Osteocyte (in vitro differentiated cells): ENCODE measurements around the gene CALHM6. TPM values are rescaled to one million over a fixed set of nuclear protein-coding genes. Genes with fewer than 3 reads are reported as not detected.

Experiments
- DNase-seq: peaks from one replicate; pipeline ENCODE4 v3.0.0; 2021; ENCODE audit warnings: mixed read lengths; ENCODE audit not compliant: unreplicated experiment; ENCODE audit errors: extremely low spot score
- H3K27ac Mint-ChIP-seq: one replicate; pipeline ENCODE4 v1.8.0; 2021; ENCODE audit warnings: mild to moderate bottlenecking, mixed read lengths; ENCODE audit not compliant: unreplicated experiment
- H3K27me3 Mint-ChIP-seq: one replicate; pipeline ENCODE4 v1.8.0; 2021; ENCODE audit warnings: mixed read lengths; ENCODE audit not compliant: unreplicated experiment
- H3K36me3 Mint-ChIP-seq: one replicate; pipeline ENCODE4 v1.8.0; 2021; ENCODE audit warnings: mixed read lengths; ENCODE audit not compliant: unreplicated experiment
- H3K4me1 Mint-ChIP-seq: one replicate; pipeline ENCODE4 v1.8.0; 2021; ENCODE audit warnings: mixed read lengths; ENCODE audit not compliant: unreplicated experiment
- H3K4me3 Mint-ChIP-seq: one replicate; pipeline ENCODE4 v1.8.0; 2021; ENCODE audit warnings: mild to moderate bottlenecking, moderate library complexity, mixed read lengths; ENCODE audit not compliant: unreplicated experiment
- H3K9me3 Mint-ChIP-seq: one replicate; pipeline ENCODE4 v1.8.0; 2021; ENCODE audit warnings: mixed read lengths; ENCODE audit not compliant: unreplicated experiment
- total RNA-seq: library from RNA; stranded (reverse); gene quantifications from 2 replicates; pipeline ENCODE4 v1.2.1, GENCODE V29; 2021
- TF ChIP-seq, protein P1 (sequence below): fragments of 200-600 bp; sonication (generic); IDR thresholded peaks from 2 replicates; pipeline ENCODE4 v1.5.0; 2021; ENCODE audit warnings: antibody characterized with exemption, mild to moderate bottlenecking, moderate library complexity

The CALHM6 gene
- total RNA-seq, 1 donor from 2014 or later, result 0.94 TPM

DNA sequence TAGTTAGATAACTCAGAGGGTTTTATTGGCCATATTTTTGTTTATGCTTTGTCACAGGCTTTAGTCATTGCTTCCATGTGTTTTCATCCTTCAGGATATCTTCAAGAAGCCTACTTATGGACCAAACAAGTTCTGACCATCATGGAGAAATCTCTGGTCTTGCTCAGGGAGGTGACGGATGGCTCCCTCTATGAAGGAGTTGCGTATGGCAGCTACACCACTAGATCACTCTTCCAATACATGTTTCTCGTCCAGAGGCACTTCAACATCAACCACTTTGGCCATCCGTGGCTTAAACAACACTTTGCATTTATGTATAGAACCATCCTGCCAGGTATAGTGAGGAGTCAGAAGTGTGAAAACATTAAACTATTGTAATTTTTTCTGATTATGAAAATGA, 30.3 kb upstream of the CALHM6 start:
- Mint-ChIP-seq H3K4me1 (no peaks in the 10 kb centered on the region), H3K4me3 (no peak overlapping the region), H3K27me3 (no peaks in the 10 kb centered on the region), H3K27ac (no peak overlapping the region), H3K9me3 (no peaks in the 10 kb centered on the region), H3K36me3 (peaks cover 52% of the 10 kb centered on the region)
- no peak for DNase-seq
- TF ChIP-seq, protein P1, sequence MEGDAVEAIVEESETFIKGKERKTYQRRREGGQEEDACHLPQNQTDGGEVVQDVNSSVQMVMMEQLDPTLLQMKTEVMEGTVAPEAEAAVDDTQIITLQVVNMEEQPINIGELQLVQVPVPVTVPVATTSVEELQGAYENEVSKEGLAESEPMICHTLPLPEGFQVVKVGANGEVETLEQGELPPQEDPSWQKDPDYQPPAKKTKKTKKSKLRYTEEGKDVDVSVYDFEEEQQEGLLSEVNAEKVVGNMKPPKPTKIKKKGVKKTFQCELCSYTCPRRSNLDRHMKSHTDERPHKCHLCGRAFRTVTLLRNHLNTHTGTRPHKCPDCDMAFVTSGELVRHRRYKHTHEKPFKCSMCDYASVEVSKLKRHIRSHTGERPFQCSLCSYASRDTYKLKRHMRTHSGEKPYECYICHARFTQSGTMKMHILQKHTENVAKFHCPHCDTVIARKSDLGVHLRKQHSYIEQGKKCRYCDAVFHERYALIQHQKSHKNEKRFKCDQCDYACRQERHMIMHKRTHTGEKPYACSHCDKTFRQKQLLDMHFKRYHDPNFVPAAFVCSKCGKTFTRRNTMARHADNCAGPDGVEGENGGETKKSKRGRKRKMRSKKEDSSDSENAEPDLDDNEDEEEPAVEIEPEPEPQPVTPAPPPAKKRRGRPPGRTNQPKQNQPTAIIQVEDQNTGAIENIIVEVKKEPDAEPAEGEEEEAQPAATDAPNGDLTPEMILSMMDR, result no peak

DNA sequence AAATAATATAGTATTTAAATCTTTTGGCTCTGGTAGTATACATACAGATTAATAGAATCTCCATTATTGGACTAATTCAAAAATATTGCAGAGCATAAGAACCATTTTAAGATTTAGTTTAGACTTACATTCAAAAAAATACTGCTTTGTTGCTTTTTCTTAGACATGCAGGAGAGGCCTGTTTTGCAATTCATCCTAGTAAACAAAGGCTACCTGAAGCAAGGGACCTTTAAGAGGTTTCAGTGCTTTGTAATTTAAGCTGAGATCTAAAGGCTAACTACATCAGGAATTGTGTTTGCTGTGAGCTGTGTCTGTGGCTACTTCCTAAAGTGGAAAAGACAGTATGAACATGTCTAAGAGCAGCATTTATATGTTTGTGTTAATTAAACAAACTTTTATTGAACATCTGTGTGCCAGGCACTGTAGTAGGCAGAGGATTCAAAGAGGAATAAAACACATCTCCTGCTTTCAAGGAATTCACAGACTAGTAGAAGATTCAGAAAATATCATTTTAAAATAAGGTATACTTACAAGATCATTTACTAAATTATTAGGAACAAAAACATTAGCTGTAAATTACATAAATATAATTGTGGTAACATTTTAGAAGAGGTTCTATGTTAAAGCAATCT, 29.1 kb upstream of the CALHM6 start:
- H3K9me3 Mint-ChIP-seq, result no peaks in the 10 kb centered on the region
- H3K4me3 Mint-ChIP-seq, result no peak overlapping the region
- TF ChIP-seq, protein P1, result no peak
- H3K36me3 Mint-ChIP-seq, result peaks cover 52% of the 10 kb centered on the region
- no peak overlapping the region for H3K27ac Mint-ChIP-seq
- H3K4me1 Mint-ChIP-seq, result no peaks in the 10 kb centered on the region
- no peak for DNase-seq
- no peaks in the 10 kb centered on the region for H3K27me3 Mint-ChIP-seq

DNA sequence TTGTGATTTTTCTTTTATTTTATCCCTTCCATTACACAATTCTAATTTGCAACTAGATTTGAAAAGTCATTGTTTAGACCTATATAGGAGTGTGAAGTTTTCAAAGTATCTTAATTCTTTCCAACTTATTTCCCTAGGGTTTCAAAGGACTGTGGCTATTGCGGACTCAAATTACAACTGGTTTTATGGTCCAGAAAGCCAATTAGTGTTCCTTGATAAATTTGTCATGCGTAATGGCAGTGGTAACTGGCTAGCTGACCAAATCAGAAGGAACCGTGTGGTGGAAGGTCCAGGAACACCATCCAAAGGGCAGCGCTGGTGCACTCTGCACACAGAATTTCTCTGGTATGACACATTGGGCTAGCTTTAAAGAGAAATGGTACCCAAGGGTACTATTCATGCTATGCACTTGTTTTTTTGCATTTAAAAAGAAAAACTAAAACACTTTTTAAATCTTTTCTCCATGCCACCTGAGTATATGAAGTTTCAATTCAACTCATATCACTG, 27.9 kb upstream of the CALHM6 start:
- Mint-ChIP-seq H3K4me3 (no peak overlapping the region), H3K4me1 (peaks cover 9% of the 10 kb centered on the region), H3K36me3 (peaks cover 45% of the 10 kb centered on the region), H3K9me3 (no peaks in the 10 kb centered on the region), H3K27ac (no peak overlapping the region), H3K27me3 (no peaks in the 10 kb centered on the region)
- TF ChIP-seq, protein P1, result no peak
- no peak for DNase-seq

DNA sequence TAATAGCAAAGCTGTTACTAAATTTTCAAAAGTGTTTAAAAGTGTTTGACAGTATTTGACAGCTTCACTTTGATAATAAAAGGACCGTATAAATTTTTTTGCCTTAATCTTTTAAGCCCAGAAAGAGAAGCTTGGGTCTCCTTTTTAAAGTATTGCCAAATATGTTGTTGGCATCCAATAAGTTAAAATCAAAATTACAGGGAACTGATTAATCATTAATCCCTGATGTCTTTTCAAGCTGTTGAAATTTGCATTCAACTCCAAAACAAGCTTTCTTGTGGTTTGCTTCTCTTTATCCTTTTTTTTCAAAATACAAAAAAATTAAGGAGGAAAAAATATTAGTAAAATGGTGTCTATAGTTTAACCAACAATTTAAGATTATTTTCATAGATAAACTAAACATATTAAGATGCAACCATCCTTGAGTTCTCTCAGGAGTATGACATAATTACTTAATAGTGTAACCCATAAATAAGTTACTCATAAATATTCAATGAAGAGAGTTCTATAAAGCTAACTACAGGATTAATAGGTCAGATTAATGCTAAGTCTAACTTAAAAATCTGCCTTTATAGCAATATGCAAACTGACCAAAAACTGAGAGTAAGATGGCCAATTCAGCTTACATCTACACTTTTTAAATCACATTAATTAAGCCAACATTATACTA, 27.0 kb upstream of the CALHM6 start:
- no peak for DNase-seq
- Mint-ChIP-seq H3K27ac (no peak overlapping the region), H3K9me3 (no peaks in the 10 kb centered on the region), H3K27me3 (no peaks in the 10 kb centered on the region), H3K4me1 (peaks cover 18% of the 10 kb centered on the region), H3K36me3 (peaks cover 37% of the 10 kb centered on the region), H3K4me3 (no peak overlapping the region)
- TF ChIP-seq, protein P1, result no peak

DNA sequence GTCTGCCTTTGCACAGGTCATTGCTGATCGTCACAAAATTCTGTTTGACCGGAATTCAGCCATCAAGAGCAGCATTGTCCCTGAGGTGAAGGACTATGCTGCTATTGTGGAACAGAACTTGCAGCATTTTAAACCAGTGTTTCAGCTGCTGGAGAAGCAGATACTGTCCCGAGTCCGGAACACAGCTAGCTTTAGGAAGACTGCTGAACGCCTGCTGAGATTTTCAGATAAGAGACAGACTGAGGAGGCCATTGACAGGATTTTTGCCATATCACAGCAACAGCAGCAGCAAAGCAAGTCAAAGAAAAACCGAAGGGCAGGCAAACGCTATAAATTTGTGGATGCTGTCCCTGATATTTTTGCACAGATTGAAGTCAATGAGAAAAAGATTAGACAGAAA, 24.6 kb upstream of the CALHM6 start:
- Mint-ChIP-seq H3K27ac (no peak overlapping the region), H3K36me3 (peaks cover 30% of the 10 kb centered on the region), H3K4me3 (no peak overlapping the region), H3K27me3 (no peaks in the 10 kb centered on the region), H3K9me3 (no peaks in the 10 kb centered on the region), H3K4me1 (peaks cover 35% of the 10 kb centered on the region)
- no peak for DNase-seq
- TF ChIP-seq, protein P1, result no peak
